ENCODE measurements around the gene CSF1.
A peak's percentile ranks its signal among the peaks of the same experiment; 100 is the strongest.

CSF1 gene

DNA sequence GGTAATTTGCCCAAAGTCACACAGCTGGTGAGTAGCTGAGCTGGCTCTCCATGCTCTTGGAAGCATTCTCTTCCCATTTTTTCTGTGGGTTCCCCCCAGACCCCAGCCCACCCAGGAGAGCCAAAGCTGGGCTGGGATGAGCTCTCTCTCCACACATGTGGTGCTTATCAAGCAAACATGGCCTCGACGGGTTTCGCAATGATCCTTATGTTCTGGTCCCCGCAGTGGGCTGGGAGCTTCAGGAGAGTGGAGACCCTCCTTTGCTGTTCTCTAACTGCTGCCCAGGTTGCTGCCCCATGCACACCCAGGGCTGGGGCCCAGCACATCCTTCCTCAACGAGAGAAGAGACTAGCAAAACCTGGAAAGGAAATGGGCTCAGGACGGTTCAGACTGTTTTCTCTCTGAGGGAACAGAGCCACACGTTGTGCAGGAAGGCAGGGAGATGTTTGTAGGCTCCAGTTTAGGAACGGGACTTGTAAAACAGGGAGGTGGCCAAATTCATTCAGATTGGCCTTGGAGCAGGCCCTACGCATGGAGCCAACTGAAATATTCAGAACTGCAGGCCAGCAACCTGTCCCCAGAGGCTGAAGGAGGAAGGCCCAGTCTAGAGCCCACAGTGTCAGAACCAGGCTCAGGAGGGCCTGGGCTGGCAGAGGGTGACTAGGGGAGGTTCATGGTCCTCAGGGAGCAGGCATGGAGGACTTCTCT is 27.2 kb upstream of the CSF1 start:
- DNase-seq = no peak

DNA sequence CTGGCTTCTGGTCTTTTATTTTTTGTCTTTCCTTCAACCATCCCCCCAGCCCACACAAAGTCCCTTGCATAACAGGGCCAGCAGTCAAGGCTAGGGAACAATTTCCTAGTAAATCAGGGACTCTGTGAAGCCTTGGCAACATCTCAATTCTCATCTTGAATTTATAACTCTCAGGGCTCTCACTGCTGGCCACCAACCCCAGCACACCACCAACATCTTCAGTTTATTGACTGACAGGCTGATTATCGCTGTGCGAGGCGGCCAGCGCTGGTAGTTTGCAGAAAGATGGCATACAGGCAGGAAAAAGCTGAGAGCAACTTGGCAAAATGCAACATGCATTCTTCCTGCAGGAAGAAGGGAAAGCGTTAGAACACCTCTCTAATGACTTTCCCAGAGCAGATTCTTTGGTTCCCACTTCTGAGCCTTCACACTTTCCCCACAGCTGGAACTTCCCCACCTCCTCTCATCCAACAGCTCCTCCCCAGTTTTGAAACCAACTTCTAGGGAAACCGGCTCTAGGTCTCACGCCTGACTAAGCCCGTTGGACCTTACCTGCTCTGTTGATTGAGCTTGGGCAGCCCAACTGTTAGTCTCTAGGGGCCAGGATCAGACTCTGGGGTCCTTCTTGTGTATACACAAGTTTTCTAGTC is 26.3 kb upstream of the CSF1 start:
- peak; percentile 78 to 90 for DNase-seq

DNA sequence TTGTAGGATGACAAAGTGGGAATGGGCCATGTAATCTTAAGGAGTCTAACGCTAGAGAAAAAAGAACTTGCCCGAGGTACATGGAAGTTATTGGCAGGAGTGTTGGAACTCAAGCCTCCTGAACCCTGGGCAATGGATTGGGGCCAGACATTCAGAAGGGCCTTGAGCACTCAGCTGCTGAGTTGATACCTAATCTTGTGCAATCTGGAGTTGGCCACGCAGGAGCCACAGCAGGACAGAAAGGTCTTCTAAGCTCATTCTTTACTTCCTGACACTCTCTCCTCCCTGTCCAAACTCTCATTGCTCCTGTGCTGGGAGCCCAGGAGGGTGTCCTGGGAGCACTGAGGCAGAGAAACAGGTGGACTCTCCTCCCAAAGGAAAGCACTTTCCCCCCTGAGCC is 25.1 kb upstream of the CSF1 start:
- no peak for DNase-seq

DNA sequence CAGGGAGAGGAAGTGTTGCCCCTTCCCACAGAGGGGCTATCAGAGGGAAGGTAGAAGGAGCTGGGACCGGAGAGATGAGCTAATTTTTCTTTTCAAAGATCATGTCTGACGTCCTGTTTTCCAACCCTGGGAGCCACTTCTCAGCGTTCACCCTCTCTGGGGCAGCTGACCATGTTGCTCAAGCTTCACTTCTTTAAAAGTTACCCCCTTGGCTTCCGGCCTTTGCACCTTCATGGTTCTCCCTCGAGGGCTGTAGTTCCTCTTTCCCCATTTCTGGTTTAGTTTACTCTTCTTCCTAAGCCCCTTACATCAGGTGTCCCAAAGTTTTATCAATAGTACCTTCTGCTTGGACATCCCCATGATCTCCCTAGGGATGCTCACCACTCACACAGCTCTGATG is 23.8 kb upstream of the CSF1 start:
- peak; percentile 66 to 85 for DNase-seq

DNA sequence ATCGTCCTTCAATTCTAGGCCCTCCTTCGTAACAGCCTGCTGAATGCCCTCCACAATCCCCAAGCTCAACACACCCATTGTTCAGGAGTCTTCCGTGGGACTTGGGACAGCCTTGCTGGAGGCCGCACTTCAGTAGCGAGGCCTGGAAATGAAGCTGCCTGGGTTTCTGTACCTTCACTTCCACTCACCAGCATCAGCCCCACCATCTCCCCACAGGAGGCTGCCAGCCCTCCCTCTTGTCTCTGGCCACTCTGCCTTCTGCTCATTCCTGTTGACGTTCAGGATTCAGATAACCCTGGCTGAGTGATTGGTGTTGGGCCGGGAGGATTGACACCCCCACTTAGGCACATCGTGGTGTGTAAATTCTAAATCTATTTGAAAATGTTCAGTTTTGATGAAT is 23.4 kb upstream of the CSF1 start:
- no peak for DNase-seq

DNA sequence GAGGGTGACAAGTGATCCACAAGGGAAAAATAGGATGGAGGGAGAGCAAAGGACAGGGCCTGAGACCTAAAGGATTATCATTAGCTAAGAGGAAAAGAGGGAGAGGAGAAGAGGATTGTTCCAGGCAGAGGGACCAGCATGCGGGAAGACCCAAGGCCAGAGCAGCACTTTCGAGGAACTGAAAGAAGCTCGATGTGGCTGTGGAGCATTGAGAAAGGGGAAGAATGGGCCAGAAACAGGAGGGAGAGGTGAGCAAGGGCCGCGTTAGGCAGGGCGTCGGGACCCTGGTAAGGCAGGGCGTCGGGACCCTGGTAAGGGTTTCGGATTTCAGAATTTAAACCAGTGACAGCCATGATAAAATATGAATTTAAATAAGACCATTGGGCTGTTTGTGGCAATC is 22.8 kb upstream of the CSF1 start:
- peak in 1 of 2 donors; percentile 50 for DNase-seq

DNA sequence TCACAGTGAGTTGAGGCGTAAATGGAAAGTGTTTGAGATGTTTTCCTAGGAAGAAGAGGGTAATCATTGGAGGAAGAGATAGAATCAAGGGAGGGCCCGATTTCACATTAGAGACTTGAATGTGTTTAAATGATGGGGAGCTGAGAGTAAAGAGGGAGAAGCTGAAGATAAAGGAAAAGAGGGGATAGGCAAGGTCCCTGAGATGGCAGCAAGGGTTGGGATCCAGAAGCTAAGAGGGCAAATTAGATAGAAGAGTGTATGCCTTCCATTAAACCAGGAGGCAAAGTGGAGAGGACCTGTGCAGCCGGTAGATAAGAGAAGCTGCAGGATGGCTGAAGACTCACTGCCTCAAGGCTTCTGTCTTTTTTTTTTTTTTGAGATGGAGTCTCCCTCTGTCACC is 21.6 kb upstream of the CSF1 start:
- no peak for DNase-seq

DNA sequence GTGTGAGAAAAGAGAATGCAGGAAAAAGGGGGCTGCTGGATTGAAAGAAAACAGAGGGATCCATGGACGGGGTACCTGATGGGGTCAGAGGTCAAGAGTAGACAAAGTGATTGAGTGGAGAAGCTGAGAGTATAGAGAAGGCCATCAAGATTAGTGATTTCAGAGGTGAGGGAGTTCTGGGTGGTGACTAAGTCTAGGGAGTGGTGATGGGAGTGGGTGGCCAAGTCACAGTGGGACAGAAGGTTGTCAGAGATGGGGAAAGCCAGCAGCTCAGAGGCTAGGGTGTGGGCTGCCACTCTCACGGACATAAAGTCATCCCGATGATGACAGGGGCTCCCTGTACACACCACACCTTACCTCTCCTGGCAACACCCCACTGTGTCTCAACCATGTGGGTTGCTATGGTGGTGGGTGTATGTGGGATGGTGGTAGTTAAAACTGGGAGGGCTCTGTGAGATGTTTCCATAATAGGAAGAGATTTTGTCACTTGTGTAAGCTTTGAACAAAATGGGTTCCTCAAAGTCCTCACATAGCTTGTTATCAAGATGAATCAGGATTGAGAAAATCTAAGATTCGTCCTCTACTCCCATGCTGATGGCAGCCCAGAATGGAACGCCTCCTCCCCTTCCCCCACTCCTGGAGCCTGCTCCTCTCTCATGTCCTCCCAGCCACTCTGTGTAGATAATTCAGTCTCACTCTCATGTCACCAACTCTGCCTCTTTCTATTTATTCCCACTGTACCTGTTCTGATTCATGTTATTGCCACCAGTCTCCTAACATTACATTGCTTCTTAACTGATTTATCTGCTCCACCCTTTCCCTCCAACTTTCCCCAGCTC is 20.3 kb upstream of the CSF1 start:
- peak; percentile 95 to 100 for DNase-seq

DNA sequence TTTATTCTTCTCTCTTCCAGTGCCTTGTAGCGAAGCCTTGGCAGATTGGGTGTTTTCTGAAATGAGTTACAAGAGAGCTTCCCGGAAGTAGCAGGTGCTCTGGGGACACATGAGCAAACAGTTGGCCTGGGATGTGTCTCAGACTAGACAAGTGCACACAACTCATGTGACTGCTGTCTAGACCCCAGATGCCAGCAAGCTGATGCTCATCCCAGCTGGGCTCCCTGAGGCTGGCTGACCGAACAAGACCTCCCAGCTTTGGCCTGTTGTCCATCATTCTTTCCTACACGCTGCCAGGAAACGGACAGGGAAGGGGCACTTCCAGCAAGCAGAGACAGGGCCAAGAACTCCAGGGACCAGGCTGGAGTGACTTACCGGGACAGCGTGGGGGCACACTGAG is 18.7 kb upstream of the CSF1 start:
- no peak for DNase-seq

DNA sequence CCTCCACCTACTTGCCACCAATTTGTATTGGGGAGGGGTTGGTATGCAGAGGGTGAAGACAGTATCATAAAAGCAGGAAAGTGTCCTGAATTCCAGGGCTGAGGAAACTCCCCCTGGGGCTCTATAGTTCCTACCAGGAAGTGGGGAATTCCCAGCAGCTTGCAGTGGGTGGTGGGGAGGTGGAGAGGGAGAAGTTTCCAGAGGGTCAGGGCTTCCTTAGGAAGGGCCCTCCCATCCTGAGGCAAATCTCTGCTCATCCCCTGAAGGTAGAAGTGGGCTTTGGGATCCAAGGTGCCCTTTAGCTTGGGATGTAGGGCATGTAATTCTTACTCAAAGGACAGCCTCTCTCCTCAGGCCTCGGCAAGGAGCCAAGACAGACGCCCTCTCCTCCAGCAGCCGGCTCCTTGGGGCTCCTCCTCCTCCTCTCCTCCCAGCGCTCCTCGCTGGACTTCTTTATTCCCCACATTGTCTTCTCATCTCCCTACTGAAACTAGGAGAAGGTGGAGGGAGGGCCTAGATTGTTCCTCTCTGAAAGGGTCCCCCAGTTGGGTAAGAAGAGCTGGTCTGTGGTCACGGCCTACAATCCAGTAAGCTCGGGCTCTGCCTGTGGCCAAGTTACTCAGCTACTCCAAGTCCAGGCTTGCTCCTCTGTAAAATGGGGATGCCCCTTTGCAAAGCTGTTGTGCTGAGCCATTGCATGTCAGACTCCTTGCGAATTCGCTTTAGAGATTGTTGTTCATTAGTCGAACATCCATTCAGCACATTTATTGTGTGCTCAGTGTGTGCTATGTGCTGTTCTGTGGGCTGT is 17.9 kb upstream of the CSF1 start:
- DNase-seq = peak; percentile 70 to 87

DNA sequence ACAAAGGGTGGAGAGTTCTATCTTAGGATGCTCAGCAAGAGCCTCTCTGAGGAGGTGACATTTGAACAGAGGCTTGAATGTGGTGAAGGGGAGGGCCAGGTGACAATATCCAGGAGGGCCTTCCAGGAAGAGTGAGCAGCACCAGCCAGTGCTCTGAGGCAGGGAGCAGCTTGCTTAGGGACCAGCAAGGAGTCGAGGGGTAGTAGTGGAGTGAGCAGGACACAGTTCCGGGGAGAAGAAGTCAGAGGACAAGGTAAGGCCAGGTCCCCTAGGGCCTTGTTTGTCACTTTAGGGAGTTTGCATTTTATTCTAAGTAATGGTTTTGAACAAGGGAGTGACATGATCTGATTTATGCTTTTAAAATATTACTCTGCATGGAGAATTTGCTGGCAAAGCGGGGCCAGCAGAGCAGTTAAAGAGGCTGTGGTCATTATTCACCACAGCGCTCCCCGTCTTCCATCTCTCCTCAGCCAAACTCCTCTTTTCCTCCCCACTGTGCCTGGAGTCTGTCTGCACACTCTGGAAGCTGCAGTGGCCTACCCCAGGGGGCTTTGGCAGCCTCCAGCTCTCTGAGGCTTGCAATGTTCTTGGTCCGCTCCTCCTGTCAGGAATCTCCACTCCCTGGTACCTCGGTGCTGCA is 17.0 kb upstream of the CSF1 start:
- DNase-seq = no peak

DNA sequence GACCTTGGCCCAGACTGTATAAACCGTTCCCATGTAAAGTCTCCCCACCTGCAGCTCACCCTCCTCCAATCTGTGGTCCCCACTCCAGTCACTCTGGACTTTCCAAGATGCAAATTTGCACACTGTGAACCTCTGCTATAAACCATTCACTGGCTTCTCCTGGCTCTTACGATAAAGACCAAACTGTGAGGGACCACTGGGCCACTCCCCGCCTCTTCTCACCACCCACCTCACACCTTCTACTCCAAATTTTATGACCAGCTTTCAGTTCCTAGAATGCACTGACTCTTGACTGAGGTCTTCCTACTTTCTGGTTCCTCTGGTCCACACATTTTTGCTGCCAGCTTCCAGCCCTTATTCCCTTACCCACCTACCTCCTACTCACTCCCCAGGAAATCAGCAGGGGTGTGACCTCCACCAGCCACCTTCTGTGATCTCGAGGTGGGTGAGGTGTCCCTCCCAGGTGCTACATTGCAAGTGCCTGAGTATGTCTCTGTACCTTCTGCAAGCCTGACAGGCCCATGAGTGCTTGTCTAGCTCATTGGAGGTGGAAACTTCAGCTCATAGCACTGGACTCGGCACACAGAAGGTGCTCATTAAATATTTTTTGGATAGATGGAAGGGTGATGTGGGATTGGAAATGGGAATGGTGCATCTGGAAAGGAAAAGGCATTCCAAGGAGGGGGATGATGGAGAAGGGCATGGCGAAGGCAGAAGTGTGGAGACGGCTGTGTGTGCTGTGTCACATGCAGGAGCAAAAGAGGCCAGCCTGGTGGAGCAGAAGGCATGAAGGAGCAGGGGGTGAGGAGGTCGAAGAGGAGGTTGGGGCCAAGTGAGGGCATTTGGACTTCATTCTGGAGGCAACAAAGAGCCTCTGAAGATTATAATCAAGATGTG is 15.6 kb upstream of the CSF1 start:
- DNase-seq = peak; percentile 61 to 94

DNA sequence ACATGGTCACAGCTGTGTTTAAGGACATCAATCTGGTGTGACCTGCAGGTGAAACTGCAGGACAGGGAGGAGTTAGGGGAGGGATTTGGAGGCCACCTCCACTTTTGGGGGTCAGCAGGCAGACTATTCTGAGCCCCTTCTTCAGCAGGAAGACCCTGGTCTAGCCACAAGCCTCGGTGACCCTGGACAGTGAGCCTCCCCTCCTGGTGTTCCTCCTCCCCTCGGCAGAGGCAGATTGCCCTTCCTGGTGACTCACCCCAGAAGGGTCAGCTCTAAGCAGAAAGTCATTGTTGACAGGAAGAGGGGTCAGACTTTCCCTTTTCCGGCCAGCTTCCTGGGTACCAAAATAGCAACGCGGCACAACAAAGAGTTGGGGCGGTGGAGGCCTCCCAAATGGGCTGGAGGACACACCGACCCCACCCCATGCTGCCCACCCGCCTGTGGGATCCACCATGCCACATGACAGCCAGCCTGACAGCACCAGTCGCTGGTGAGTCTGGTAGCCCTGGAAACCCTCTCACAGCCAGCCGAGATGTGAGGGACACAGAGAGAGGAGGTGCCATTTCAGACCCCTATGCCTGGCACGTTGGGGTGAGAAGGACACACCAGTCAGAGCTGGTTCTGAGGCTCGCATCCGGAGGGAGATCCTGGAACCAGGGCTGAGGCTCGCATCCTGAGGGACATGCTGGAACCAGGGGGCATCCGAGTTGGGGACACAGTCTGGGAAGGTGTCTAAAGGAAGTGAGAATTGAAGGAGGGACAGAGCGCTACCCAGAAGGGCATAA is 14.7 kb upstream of the CSF1 start:
- peak; percentile 68 to 79 for DNase-seq

DNA sequence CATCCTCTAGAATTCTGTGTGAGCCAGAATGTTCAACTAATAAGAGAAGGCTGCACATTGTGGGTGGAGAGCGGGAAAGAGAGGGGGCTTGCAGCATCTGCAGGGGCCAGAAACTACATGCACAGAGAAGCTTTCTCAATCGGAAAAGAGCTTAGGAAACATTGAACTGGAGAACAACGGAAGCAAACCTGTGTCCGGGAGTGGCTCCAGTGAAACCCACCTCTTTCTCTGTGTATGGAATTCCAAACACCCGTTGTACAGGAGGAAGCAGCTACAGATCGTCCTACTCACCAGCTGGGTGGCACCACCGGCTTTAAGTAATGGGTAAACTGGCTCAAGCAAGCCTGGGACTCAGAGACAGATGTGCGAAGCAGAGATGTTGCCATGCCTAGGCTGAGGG is 14.0 kb upstream of the CSF1 start:
- no peak for DNase-seq

DNA sequence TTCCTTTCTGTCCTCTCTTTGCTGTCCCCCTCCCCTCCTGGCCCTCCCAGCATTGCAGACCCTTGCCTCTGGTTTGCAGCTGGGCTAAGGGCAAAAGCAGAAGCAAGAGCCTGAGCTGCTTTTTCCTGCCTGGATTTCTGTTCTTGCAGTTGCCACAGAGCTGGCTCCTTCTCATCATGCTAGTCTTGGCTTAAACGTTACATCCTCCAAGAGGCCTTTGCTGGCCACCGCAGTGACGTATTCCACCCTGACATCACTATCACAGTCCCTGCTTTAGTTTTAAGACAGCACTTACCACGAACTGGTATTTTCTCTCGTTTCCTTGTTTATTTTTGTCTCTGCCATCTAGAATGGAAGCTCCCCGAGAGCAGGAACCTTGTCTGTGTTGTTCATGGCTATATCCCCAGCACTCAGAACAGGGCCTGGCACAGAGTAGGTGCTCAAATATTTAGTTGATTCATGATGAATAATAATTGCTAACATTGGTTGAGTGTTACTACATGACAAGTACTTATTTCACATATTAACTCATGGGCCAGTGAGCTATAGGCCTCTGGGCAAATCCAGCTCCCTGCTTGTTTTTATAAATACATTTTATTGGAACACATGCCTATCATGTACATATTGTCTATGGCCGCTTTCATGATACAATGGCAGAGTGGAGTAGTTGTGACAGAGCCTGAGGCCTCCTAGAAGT is 13.2 kb upstream of the CSF1 start:
- no peak for DNase-seq

DNA sequence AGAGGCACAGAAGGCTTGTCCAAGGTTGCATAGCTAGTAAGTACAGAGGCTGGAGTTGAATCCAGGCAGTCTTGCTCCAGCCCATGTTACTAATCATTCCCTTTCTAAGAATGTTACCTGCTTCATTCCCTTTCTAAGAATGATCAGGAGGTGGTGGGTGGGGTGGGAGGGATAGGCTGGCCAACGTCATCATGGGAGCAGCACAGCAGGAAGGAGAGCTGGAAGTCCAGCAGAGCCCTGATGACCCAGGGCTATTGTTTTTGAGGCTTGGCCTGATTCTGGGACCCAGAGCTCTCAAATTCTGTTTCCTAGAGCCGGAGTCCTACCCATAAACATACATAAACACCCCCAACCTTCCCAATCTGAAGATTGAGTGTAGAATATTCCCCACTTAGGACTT is 11.8 kb upstream of the CSF1 start:
- DNase-seq = no peak

DNA sequence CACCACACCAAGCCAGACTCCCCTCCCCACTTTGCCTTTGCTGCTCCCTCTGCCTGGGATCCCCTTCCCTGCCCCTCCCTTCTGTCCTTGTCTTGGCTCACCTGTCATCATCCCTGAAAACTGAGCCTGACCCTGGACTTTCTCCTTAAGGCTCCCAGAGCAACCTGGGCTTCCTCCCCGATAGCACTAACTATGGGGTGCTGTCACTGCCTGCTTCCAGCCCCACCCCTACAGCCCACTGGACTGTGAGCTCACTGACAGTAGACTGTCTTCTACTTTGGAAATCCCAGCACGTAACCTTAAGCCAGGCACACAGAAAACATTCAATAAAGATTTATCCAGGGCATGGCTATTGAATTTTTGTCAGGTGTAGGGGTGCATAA is 9.5 kb upstream of the CSF1 start:
- DNase-seq = peak; percentile 60 to 89

DNA sequence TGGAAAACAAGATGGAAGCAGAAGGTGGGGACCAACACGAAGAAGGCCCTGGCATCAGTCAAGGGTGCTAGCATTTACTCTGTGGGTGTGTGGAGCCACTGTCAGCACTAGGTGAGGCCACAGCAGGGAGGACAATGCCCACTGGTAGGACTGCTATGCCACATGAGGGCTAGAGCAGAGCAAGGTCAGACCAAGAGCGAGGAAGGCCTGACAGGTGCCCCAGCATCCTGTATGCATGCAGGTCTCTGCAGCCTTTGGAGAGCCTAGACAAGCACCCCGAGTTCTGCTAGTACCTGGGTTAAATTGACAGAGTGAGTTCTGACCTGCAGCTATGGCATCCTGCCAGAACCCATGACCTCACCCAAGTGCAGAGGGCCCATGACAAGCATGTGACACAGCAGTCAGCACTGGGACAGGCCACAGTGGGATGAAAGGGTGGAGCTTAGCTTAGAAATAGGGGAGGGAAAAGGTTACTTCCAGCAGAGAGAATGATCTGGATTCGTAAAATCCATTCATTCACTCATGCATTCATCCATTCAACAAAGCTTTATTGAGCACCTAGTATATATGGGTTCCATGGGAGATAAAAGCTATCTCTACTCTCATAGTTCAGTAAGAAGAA is 9.0 kb upstream of the CSF1 start:
- peak; percentile 86 to 96 for DNase-seq

DNA sequence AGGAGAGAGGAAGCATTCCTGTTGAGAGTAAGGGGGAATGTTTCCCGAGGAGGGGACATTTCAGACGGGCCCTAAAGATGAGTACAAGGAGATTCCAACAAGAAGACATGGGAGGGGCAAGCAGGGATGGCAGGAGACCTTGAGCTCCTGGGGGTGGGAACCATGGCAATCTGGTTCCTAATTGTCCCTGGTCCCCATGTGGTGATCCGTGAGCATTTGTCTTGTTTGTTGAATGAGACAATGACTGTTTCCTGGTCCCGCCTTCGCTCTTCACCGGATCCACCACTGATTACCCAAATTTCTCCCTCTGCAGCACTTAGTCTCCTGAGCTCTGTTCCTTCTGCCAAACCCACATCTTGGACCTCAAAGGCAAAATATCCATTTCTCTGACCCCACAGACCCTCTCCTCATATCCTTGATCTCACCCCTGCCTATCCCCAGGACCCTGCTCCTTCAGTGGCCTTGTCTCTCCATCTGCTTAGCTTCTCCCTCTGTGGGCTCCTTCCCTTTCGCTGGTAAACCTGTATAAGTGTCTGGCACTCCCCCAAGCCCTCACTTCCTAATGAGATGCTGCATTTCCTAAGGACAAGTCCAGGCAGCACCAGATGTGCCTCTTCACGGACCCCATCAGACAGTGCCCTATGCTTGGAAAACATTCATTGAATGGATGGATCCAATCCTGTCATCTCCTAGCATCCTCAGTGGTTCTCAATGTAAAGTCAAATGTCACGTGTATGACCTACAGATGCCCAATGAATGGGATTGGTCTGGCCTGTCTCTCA is 8.3 kb upstream of the CSF1 start:
- no peak for DNase-seq

Measured in inflammatory macrophage treated with lipopolysaccharide for 1 hour (primary cell).